AG08395 (cell line): ENCODE data around the gene FBF1.

Source experiments
- DNase-seq: peaks from one replicate; pipeline ENCODE4 v3.0.0; 2012; ENCODE audit warnings: mixed read lengths, low spot score

The FBF1 gene

GRCh38 chr17:75950421-75950820, 9.6 kb upstream of the FBF1 start:
- no peak for DNase-seq

DNA sequence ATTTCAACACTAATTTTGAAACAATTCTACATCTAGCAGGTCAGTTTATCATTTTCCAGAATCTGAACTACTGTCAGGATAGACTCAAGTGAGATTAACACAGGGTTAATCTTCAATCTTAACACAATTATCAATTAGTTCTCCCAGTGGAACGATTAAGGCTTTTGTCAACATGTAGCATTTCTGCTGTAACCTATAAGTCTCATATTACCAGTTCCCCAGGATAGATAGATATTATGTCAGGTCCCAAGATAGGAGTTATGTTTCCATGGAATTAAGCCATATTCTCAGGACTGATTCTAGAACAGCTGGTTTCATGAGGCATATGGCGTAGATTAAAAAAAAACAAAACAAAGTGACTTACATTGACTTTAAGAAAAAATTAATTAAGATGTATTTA, 4.4 kb upstream of the FBF1 start:
- DNase-seq: no peak

- no peak for DNase-seq
Observed at GRCh38 chr17:75943491-75943890, 2.6 kb upstream of the FBF1 start.

GRCh38 chr17:75942473-75942872, 1.6 kb upstream of the FBF1 start:
- no peak for DNase-seq

- no peak for DNase-seq
Observed at GRCh38 chr17:75941442-75941819, 589 bp upstream of the FBF1 start.

DNA sequence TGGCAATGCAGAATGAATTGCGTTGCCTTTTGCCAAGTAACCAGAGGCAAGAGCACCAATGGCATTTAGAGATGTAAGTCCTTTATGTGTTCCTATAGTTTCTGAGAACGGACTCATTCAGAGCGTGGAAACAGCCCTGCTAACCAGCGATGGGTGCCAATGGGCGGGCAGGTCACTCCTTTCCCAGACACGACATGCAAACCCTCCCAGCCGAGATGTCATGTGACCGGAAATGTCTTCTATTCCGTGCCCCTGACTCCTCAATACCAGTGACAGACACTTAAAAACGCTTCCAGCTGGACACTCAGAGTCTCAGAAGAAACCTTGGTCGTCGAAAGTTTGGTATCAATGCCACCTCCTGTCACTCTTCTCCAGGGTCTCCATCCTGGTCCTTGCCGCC, 3.2 kb downstream of the FBF1 start:
- no peak for DNase-seq

- DNase-seq: no peak
Observed at GRCh38 chr17:75933808-75934207, 7.0 kb downstream of the FBF1 start.

DNA sequence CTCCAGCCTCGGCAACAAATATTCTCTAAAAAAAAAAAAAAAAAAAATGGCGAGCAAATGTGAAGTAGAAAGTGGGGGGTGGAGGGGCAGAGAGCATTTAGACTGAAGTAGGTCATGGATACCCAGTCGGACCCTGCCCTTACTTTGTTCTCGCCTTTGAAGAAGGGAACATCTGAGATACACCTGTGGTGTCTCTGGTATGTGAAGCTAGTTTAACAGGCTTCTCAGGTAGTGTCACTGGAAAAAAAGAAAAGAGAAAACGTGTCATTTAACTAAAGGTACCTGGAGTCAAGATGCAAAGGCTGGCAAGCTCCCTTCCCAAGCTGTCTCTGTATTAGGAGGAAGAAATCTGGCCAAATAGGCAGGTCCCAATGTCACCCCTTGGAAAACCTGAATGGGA, 8.0 kb downstream of the FBF1 start:
- DNase-seq: no peak

- DNase-seq: no peak
Observed at GRCh38 chr17:75931062-75931461, 9.8 kb downstream of the FBF1 start.

DNA sequence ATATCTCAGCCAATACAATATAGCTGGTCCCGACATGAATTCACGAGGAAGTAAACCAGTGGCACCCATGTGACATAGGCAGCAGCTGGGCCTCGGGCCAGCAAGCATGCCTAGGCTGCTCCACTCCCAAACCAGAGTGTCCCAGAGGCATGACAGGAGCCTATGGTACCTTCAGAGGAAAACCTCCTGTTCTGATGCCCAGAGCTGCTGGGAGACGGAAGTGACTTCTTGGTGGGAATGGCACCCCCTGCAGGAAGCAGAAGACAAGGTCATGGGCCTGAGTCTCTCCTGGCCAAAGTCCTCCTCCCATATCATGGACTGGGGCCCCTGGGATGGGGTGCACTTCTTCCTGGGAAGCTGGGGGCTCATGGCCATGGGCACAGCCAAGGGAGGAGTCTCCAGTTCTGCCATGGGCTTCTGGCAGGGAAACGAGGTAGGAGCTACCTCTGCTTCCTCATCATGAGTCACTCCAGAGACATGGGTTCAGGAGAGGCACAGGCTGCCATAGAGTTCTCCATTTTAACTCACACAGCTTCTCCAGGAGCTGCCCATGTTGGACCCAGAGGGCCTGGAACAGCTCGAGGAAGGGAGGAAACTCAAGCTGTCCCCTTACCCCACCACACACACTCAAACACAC, 13.4 kb downstream of the FBF1 start:
- DNase-seq: peak; percentile 30

GRCh38 chr17:75926456-75926855, 14.4 kb downstream of the FBF1 start:
- DNase-seq: no peak

GRCh38 chr17:75925912-75926311, 14.9 kb downstream of the FBF1 start:
- no peak for DNase-seq

GRCh38 chr17:75925103-75925502, 15.7 kb downstream of the FBF1 start:
- DNase-seq: no peak

- DNase-seq: no peak
Observed at GRCh38 chr17:75922963-75923874, 17.6 kb downstream of the FBF1 start.

DNA sequence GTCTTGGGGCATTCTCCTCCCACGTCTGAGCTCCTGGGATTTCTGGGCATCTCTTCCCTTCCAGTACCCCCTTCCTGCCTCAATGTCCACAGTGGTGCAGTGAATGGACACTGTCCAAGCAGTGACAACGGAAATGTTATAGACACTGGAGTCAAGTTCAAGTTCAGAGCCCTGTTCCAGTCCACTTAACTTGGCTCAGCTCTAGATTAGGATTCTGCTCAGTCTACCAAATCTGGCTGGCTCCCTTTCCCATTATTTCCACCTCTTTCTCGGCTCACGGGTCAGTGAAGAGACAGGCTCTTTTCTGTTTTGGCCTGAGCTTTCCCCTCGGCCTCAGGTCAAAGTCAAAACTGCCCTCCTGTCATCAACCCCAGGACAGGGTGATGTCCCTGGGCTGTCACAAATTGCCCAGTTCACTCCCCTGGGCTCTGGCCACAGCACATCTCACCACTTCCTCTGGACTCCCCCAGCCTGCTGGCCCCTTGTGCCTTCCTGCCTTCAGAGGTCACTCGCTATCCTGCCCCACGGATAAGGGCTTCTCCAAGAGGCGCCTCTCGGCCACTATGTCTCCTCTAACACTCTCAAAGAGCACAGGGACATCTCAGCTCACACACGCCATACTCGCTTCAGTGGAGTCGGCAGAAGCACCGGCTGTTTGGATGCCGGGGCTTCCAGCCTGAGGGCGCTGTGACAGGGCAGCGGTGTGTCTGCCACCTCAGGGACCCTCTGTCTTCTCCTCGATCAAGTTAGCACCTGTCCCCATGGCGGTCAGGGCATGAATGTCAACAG, 18.5 kb downstream of the FBF1 start:
- no peak for DNase-seq

DNA sequence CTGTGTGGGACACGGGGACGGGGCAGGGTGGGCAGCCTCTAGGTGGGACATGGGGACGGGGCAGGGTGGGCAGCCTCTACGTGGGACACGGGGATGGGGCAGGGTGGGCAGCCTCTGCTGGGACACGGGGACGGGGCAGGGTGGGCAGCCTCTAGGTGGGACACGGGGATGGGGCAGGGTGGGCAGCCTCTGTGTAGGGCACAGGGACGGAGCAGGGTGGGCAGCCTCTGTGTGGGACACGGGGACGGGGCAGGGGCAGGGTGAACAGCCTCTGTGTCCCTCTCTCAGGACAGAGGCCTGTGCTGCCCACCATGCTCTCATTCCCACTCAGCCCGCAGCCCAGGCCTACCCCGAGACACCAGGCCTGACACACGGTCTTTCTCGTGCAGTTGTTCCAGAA, 19.2 kb downstream of the FBF1 start:
- DNase-seq: no peak

DNA sequence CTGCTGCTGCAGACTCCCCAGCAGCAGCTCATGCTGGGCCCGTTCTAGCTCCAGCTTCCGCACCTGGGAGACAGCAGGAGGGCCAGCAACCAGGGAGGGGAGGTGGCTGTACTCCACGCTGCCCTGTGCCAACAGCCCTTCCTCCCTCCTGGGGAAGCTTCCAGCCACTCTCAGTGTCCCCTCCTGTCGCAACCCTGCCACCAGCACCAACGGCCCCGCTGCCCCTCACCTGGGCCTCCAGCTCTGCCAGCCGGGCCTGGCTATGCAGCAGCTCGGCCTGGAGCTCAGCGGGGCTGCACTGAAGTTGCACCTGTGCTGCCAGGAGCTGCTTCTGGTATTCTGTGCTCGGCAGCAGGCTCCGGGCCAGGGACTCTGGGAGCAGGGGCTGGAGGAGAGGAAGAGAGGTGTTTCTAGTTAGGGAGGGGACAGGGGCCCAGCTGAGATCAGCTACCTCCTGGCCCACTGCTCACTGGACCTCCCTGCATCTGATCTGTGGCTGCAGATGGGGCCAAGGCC, 20.7 kb downstream of the FBF1 start:
- DNase-seq: no peak

- DNase-seq: no peak
Observed at GRCh38 chr17:75919611-75920010, 21.2 kb downstream of the FBF1 start.

- DNase-seq: no peak
Observed at GRCh38 chr17:75917917-75918445, 22.9 kb downstream of the FBF1 start.

DNA sequence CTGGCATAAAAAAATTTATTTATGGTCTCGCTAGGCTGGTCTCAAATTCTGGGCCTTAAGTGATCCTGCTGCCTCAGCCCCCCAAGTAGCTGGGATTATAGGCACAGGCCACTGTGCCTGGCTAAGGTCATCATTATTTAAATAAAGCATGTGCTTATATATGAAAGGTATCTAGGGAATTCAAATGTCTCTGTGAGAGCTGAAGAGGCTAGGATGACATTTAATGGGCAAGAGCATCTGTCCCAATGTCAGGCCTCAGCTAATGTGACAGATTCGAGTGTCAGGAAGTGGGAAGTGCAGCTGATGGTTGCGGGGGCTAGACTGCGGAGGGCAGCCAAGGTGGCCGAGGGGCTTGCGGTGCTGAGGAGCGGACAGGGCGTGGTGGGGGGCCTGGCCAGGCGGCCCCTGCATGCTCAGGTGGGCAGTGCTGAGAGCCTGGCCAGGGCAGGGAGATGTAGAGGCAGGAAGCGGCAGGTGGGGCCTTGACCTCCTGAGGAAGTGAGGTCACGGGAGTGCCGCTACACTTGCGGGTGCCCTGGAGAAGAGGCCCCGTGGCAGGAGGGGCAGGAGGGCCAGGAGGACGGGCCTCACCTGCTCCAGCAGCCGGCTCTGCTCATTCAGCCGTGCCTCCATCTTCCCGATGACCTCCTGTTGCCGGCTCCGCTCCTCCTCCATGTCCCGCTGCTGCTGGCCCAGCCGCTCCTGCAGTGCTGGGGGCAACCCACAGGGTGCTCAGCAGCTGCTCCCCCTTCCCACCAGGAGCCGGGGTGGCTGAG, 23.5 kb downstream of the FBF1 start:
- DNase-seq: no peak

DNA sequence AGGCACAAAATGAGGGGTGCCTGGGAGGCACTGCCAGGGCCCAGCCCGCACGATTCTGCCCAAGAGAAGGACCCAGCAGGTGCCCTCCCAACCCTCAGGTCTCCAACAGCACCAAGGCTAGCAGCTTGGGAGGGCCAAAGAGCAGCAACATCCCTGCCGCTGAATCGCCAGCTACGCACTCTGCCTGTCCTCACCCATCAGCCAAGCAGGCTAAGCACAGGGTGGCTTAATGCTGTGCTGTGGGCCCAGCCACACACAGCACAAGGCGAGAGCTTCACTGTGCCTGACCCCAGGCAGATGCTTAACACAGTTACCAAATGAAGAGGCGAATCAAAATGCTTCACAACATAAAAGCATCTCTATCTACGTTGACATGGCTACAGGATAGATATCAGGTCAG, 25.6 kb downstream of the FBF1 start:
- DNase-seq: no peak
